Endothelial cell (in vitro differentiated cells): ENCODE data around the gene EIF4G1. TPM values are rescaled to one million over a fixed set of nuclear protein-coding genes. Genes with fewer than 3 reads are reported as not detected.

Experiments
- DNase-seq: peaks from one replicate; pipeline ENCODE4 v3.0.0; 2021; ENCODE audit warnings: low spot score
- H3K27ac Mint-ChIP-seq: one replicate; pipeline ENCODE4 v1.8.0; 2021; ENCODE audit warnings: mixed read lengths, inconsistent platforms; ENCODE audit not compliant: unreplicated experiment
- H3K27me3 Mint-ChIP-seq: one replicate; pipeline ENCODE4 v1.8.0; 2021; ENCODE audit warnings: mild to moderate bottlenecking, moderate library complexity, mixed read lengths, inconsistent platforms; ENCODE audit not compliant: unreplicated experiment
- H3K36me3 Mint-ChIP-seq: one replicate; pipeline ENCODE4 v1.8.0; 2021; ENCODE audit warnings: mild to moderate bottlenecking, low read depth, mixed read lengths, inconsistent platforms; ENCODE audit not compliant: unreplicated experiment
- H3K4me1 Mint-ChIP-seq: one replicate; pipeline ENCODE4 v1.8.0; 2021; ENCODE audit warnings: mild to moderate bottlenecking, mixed read lengths, inconsistent platforms; ENCODE audit not compliant: unreplicated experiment
- H3K4me3 Mint-ChIP-seq: one replicate; pipeline ENCODE4 v1.8.0; 2021; ENCODE audit warnings: mild to moderate bottlenecking, mixed read lengths, inconsistent platforms; ENCODE audit not compliant: unreplicated experiment
- H3K9me3 Mint-ChIP-seq: one replicate; pipeline ENCODE4 v1.8.0; 2021; ENCODE audit warnings: mixed read lengths, inconsistent platforms; ENCODE audit not compliant: unreplicated experiment
- CTCF ChIP-seq: fragments of 200-600 bp; sonication (generic); IDR thresholded peaks from one replicate; pipeline ENCODE4 v1.5.0; 2021; ENCODE audit warnings: antibody characterized with exemption; ENCODE audit not compliant: unreplicated experiment
- total RNA-seq: library from RNA; stranded (reverse); fragmentation: NEBNext Ultra II Directional; extraction: Animal tissue kit (Norgen Biotek cat#: 25700); gene quantifications from one replicate; pipeline ENCODE4 v1.2.1, GENCODE V29; 2021; ENCODE audit not compliant: unreplicated experiment

The EIF4G1 gene
- total RNA-seq, 1 donor from 2014 or later, result 390 TPM

- no peak overlapping the region for H3K4me3 Mint-ChIP-seq
- no peak for TF ChIP-seq CTCF
- H3K27me3 Mint-ChIP-seq, result peaks cover 20% of the 10 kb centered on the region
- H3K4me1 Mint-ChIP-seq, result peaks cover 38% of the 10 kb centered on the region
- peaks cover 30% of the 10 kb centered on the region for H3K36me3 Mint-ChIP-seq
- no peak overlapping the region for H3K27ac Mint-ChIP-seq
- no peak for DNase-seq
- no peaks in the 10 kb centered on the region for H3K9me3 Mint-ChIP-seq
Measured at GRCh38 chr3:184341925-184342324, 27.5 kb downstream of the EIF4G1 start.

GRCh38 chr3:184343200-184343876 is 28.9 kb downstream of the EIF4G1 start:
- no peak for TF ChIP-seq CTCF
- H3K36me3 Mint-ChIP-seq, result peaks cover 24% of the 10 kb centered on the region
- peak overlapping the region; percentile 40 for H3K4me3 Mint-ChIP-seq
- H3K9me3 Mint-ChIP-seq, result no peaks in the 10 kb centered on the region
- H3K27me3 Mint-ChIP-seq, result peaks cover 12% of the 10 kb centered on the region
- no peak for DNase-seq
- no peak overlapping the region for H3K27ac Mint-ChIP-seq
- H3K4me1 Mint-ChIP-seq, result peaks cover 26% of the 10 kb centered on the region

GRCh38 chr3:184344579-184345316 is 30.3 kb downstream of the EIF4G1 start:
- H3K4me1 Mint-ChIP-seq, result peaks cover 21% of the 10 kb centered on the region
- peaks cover 10% of the 10 kb centered on the region for H3K27me3 Mint-ChIP-seq
- no peak for TF ChIP-seq CTCF
- DNase-seq, result no peak
- H3K4me3 Mint-ChIP-seq, result no peak overlapping the region
- no peak overlapping the region for H3K27ac Mint-ChIP-seq
- H3K36me3 Mint-ChIP-seq, result peaks cover 30% of the 10 kb centered on the region
- no peaks in the 10 kb centered on the region for H3K9me3 Mint-ChIP-seq

- H3K27ac Mint-ChIP-seq, result peak overlapping the region; percentile 24
- no peaks in the 10 kb centered on the region for H3K9me3 Mint-ChIP-seq
Measured at GRCh38 chr3:184345317-184346144, 31.1 kb downstream of the EIF4G1 start.

More at GRCh38 chr3:184345317-184346144, 31.1 kb downstream of the EIF4G1 start:
- Mint-ChIP-seq H3K36me3 (peaks cover 34% of the 10 kb centered on the region), H3K4me1 (peaks cover 20% of the 10 kb centered on the region), H3K4me3 (peak overlapping the region; percentile 42), H3K27me3 (peaks cover 10% of the 10 kb centered on the region)
- peak; percentile 47 for TF ChIP-seq CTCF
- DNase-seq, result peak; percentile 58
